NCI-H748 (cell line): ENCODE data around the gene ADAMTSL4.

ENCODE experiments used
- DNase-seq: peaks from one replicate; lab custom pipeline; 2025; ENCODE audit not compliant: unreplicated experiment; lab: John Stamatoyannopoulos, UW

The ADAMTSL4 gene

DNA sequence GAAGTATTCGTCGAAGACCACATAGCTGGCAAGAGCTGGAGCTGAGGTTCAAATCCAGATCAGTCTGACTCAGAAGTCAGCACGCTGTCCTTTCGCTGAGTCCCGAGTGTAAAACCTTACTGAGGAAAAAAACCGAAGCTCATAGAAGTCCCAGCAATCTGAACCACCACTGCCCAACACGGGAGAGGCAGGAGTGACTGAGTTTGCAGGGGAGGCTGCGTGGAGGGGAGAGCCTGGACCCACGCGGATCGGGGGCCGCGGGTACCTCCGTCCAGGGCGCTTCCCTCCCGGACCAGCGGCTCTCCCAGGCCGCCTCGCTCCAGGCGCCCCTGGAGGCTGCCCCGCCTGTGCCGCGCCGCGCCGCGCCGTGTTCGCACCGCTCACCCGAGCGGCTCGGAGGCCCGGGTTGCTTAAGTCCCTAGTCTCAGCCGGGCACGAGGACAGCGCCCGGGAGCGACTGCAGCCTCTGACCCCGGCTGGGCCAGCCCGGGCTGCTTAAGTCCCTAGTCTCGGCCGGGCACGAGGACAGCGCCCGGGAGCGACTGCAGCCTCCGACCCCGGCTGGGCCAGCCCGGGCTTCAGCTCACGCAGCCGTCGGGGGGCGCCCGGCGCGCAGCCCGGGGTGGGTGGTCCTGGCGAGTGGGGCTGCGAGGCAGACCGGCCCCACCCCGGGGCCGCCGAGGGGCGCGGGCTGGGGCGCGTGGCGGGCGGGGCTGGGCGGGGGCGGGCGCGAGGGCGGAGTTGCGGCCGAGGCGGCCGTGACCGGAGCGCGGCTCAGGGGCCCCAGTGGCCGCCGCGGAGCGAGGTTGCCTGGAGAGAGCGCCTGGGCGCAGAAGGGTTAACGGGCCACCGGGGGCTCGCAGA, at the start of gene ADAMTSL4:
Gene ADAMTSL4, plus strand, starts transcription at position 777 of the 864 bp plus-strand sequence. CDS start 2,881 bp downstream, outside the sequence.
- DNase-seq: peak; percentile 76

DNA sequence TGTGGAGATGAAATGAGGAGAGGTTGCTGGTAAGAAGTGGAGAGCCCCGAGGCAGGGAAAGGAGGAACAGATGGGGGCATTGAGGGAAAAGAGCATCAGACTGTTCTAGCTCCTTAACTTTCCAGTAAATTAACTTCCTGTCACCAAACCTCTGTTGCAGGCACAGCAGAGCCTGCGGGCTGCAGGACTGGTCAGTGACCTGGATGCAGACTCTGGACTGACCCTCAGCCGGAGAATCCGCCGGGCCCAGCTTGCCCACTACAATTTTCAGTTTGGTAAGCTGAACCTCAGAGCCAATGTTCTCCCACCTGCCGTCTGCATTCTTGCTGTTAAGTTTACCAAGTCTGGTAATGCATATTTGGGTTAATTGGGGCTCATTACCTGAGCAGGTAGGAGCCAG, 43.8 kb upstream of the ADAMTSL4 start:
- DNase-seq: no peak

DNA sequence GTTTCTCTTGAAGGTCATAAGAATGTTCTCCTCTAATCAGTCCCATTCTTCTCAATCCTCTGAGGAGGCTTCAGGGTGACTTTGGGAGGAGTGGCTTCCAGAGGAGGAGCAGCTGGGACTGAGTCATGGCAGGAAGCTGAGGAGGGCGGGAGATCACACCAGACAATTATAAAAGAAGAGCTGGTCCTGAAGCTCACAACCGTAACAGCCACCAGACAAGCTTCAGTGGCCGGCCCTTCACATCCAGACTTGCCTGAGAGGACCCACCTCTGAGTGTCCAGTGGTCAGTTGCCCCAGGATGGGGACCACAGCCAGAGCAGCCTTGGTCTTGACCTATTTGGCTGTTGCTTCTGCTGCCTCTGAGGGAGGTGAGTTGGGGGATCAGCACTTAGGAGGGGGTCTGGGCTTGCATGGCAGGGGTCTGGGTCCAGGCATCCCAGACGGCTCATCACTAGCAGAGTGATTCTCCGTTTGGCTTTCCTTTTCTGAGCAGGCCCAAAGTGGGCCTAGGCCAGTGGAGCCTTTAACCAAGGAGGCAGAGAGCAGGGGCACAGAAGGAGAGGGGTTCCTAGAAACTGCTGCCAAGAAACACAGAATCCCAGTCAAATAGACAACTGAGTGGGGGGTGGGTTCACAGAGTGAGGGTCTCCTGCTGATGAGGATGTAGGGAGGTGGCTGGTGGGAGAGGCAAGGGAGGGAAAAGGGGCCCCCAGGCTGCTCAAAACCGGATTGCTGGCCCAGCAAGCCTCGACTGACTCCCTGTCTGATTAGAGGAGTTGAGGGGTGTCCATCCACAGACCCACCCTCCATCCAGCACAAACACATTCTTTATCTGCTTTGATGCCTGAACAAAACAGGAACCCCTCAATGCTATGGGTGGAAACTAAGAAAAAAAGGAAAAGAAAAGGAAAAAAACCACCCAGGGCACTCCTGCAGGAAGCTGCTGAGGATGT, 41.0 kb upstream of the ADAMTSL4 start, which contains the start of gene ECM1:
Gene ECM1, plus strand, starts transcription at position 198 of the 953 bp plus-strand sequence. Its CDS starts 101 bp downstream, at position 299.
- no peak for DNase-seq

DNA sequence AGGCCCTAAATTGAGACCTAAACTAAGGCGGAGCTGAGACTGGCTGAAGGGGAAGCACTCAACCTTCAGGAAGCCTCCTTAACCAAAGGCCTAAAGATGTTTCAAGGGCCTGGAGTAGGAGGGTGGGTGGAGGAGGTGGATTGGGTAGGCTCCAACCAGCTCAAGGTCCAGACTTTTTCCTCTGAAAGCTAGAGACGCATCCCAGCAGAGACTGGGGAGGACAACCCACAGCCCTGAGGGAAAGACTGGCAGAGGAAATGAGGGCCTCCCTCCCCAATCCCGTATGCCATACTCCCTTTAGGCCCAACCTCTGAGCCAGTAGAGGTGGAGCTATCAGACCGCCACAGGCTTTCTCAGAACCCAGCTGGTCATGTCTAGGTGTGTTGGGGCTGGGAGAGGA, 40.2 kb upstream of the ADAMTSL4 start:
- DNase-seq: no peak

DNA sequence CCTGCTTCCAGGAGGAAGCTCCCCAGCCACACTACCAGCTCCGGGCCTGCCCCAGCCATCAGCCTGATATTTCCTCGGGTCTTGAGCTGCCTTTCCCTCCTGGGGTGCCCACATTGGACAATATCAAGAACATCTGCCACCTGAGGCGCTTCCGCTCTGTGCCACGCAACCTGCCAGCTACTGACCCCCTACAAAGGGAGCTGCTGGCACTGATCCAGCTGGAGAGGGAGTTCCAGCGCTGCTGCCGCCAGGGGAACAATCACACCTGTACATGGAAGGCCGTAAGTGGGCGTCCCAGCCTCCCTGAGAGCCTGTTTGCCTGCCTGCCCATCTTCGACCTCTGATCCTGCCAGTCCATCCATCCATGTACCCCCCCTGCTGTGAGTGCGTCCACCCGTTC, 37.7 kb upstream of the ADAMTSL4 start:
- peak; percentile 88 for DNase-seq

DNA sequence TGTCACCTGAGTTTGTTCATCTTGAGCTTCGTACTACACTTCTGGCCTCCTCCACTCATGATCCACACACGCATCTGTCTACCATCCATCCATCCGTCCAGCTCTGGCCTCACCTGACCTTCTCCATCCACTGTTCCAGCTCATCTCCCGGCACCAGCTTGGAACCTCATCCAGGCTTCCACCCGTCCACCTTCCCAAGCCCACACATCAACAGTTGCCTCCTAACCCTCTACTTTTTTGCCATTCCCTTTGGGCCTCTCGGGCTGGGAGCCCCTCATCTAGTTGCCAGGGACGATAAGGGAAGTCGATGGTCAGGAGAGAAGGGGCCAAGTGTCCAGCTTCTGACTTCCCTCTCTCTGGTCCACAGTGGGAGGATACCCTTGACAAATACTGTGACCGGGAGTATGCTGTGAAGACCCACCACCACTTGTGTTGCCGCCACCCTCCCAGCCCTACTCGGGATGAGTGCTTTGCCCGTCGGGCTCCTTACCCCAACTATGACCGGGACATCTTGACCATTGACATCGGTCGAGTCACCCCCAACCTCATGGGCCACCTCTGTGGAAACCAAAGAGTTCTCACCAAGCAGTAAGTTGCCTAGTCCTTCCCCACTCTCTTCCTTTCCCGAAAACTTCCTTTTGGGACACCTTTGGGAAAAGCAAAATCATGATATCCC, 37.1 kb upstream of the ADAMTSL4 start:
- no peak for DNase-seq

DNA sequence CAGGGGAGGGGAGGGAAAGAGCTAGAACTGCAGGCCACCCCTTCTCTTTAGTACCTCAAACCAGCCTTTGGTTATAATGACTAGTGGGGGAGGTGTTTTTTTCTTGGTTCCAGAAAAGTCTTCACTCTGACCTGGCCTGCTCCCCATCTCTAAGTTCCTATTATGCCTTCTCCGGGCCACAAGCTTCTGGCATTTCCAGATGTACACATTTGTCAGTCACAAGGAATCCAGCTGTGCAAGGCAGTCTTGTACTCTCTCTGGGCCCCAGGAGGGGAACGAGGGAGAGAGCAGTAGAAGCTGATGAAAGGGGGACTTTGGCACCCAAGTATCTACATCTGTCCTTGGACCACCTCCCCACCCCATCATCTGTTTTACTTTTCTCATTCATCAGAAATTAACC, 36.4 kb upstream of the ADAMTSL4 start:
- DNase-seq: no peak

DNA sequence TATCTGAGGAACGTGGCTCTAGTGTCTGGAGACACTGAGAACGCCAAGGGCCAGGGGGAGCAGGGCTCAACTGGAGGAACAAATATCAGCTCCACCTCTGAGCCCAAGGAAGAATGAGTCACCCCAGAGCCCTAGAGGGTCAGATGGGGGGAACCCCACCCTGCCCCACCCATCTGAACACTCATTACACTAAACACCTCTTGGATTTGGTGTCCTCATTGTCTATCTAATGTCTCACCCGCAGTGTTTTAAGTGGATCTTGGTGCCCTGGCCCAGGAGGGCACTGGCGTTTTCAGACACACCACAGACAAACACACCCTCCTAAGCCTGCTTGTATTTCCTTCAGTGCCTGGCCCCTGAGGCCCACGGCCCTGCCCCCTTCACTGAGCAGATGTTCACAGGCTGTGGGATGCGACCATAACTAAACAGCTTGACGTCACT, 35.8 kb upstream of the ADAMTSL4 start:
- DNase-seq: no peak

DNA sequence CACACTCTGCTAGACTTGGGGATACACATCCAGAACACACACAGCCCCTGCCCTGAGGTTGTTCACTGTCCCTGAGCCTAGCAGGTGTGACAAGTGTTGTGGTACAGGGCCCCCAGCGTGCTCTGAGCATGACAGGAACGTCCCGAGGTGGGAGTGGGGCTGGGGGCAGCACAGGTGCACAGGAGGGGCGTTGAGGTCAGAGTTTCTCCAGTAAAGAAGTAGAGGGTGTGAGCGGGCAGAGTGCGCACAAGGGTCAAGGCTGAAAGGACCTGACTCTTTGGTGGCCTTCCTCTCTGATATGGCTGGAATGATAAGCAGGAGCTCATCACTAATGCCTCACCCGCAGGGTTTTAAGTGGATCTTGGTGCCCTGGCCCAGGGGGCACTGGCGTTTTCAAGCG, 34.9 kb upstream of the ADAMTSL4 start:
- DNase-seq: no peak

DNA sequence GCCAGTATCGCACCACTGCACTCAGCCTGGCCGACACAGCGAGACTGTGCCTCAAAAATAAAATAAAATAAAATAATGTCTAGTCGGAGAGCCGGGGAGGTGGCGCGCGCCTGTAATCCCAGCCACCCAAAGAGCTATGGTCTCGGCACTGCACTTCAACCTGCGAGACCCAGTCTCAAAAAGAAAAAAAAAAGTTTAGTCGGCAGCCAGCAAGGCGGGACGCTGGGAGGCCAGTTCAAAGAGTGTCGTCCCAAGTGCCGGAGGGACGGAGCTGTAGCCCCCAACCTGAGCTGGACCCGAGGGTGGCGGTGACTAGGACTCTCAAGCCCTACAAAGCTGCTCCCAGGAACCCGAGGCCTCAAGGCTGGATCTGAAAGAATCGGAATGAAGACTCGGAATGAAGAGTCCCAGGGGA, 34.3 kb upstream of the ADAMTSL4 start:
- DNase-seq: no peak

DNA sequence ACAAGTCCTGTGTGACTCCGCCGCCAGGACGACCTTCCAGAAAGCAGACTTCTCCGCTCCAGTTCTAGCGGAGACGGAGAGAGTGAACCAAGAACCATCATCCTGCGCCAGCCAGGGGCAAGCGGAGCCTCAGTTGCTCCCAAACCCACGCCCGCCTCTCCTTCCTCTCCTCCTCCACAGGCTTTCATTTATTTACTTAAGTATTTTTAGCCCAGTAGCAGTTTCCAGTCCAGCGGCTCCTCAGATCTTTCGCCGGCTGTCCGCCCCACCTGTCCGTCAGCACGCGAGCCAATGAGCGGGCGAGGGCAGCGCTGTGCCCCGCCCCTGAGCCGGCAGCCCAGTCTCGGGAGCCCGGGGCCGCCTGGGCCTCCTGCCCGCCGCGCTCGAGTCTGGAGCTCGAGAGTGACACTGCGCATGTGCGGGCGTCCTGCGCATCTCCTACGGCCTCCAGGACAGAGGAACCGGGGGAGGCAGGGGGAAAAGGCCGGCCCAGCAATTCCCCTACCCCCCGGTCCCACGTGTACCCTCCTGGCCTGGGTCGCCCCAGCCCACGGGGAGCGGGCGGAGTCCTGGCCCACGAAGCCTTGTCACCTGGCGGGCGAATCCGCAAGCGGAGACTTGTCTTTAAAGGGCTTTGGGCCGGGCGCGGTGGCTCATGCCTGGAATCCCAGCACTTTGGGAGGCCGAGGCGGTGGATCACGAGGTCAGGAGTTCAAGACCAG, 33.7 kb upstream of the ADAMTSL4 start, which contains the start of gene FALEC:
Gene FALEC, plus strand, starts transcription at position 425 of the 722 bp plus-strand sequence.
- peak; percentile 96 for DNase-seq

DNA sequence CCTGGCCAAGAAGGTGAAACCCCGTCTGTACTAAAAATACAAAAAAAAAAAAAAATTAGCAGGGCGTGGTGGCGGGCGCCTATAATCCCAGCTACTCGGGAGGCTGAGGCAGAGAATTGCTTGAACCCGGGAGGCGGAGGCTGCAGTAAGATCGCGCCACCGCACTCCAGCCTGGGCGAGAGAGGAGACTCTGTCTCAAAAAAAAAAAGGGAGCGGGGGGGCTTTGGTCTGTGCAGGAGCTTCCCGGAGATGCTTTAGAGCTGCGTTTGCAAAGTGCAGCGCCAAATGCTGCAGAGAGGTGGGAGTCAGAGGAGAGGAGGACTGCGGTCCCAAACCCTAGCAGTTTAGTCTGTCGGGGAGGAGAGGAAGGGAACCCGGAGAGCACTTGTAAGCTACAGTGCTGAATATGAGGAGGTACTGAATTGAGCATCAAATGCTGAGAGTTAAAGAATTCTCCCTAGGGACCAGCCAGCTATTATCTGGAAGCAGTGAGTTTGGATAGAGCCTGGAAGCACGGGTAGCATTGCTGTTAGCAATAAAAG, 33.1 kb upstream of the ADAMTSL4 start:
- DNase-seq: peak; percentile 44

DNA sequence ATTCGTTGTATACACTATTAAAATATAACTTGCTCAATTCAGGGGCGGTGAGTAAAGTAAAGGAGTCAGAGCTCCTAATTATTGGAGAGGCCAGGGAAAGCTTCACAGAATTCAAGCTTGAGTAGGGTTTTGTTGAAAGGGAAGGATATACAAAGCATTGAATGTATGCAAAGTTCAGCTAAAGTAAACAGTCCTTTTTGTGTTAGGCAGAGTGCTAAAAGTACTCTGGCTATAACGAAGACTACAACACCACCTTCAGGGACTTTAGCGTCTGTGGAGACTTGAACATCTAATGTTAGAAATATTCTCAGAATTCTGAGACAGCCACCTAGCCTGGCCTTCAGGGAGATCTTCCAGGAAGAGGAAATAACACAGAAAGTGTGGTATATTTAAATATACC, 32.6 kb upstream of the ADAMTSL4 start:
- DNase-seq: peak; percentile 37

DNA sequence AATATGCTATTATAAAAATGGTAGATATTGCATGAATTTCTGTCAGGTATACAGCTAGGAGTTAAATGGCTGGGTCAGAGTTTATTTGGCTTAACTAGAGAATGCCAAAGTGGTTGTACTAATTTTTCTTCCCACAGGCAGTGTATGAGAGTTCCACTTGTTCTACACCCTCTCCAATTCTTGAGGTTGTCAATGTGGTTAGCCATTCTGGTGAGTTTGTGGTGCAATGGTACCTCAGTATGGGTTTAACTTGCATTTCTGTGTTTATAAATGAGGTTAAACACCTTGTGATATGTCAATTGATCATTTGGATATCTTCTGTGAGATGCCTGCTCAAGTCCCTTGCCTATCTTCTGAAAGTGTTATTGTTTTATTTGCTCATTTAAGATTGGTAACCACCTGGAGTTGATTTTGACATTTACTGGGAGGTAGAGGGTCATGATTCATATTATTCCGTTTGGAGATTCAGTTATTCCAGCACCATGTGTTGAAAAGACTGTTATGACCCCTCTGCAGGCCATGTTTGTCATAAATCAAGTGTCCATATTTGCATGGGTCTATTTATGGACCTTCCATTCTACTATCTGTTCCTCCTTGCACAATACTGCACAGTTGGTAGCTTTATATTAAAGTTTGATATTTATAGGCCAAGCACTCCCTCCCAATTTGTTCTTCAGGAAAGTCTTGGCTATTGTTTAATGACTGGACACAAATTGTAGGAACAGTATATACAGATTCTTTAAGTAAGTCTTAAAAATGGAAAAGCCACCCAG, 27.8 kb upstream of the ADAMTSL4 start:
- DNase-seq: no peak

DNA sequence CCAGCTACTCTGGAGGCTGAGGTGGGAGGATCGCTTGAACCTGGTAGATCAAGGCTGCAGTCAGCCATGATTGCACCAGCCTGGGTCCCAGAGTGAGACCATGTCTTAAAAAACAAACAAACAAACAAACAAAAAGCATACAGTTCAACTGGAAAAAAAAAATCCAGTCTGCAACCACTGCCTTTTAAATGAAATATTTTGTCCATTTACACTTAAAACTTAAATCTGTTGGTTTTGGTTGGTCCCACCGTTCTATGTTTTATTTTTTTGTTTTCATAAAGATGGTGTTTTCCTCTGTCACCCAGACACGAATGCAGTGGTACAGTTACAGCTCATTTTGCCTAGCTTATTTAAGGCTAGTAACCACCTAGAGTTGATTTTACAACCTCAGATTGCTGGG, 23.9 kb upstream of the ADAMTSL4 start:
- no peak for DNase-seq

DNA sequence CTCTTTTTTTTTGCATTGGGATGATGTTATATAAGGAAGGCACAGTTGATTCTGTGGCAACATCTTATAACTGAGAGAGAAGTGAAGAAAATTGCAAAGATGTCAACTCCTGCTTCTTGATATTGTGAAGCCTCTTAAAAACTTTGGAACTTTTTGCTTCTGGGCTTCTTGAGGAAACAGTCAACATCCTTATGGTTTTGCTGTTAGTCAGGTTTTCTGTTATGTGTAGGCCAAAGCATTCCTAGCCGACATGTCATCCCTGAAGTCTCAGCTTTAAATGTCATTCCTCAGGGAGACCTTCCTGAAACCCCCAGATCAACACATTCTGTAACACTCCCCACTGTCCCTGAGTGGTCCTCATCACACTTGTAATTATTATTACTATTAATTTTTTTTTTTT, 21.0 kb upstream of the ADAMTSL4 start:
- DNase-seq: no peak

DNA sequence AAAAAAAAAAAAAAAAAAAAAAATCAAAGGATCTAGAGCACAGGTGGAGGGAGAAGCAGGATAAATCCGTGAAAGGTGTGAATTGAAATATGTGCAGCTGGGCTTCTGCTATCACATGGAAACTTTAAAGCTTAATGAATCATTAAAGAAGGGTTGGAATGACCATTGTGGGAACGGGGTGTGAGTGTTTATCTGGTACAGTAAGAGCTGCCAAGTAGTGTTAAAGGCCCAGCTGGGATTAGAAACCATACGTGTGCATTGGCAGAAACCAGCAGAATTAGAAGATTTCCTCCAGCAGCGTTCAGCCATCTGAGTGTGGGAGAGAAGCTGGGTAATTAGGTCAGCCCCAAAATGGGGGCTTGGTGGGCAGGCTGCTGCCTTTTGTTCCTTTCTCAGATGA, 20.2 kb upstream of the ADAMTSL4 start:
- no peak for DNase-seq

DNA sequence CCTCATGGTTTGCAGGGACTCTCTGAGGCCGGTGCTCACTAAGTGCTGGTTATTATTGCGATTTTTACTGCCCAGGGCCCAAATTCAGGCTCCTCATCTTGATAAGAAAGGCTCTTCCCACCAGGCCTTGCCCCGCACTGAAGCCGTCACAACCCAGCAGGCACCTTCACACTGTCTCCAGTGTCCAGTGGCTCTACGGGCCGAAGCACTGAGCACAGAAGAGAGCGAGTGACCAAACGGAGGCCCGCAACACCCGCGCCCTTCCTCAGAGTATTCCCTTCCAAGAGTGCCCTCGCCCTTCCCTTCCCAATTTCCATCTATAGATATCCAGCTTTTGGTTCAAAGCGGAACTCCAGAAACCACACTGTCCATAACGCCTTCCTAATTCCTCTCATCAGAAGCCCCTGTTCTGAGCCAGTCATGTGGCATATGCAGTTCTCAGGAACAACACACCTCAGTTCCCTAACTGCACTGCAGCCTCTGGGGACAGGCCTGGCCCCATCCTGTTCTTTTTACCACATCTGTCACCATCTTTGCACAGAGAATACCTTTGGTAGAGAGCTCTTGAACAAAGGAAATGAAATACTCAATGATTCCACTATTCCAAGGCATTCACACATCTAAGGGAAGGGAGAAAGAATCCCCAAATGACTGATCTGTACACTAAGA, 18.6 kb upstream of the ADAMTSL4 start:
- DNase-seq: no peak

DNA sequence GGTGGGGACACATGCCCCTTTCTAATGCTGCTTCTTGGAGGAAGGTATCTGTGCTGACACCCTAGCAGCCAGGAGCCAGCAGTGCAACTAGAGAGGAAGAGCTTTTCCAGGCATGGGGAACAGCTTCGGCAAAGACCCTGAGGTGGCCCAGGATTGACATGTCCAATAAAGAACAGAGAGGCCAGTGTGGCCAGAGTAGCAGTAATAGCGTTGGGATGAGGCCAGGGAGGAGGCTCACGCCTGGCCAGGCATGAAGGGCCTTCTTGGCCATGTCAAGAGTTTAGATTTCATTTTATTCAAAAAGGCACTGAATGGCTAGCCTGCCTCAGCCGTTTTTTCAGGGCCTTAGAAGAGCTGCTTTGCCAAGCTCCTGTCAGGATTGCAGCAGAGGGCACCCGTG, 16.3 kb upstream of the ADAMTSL4 start:
- no peak for DNase-seq
